H1 (cell line): ENCODE results near the gene PLCL2. TPM values are rescaled to one million over a fixed set of nuclear protein-coding genes. Genes with fewer than 3 reads are reported as not detected.

Source experiments
- CTCF ChIA-PET: fragments of 300-600 bp; sonication (Branson Sonifier 250); formaldehyde crosslinking; loops from one replicate; lab custom pipeline; 2021; ENCODE audit not compliant: partially characterized antibody; lab: Charles Lee
- POLR2A ChIA-PET: fragments of 300-600 bp; sonication (Branson Sonifier 250); formaldehyde crosslinking; loops from one replicate; lab custom pipeline; 2021; ENCODE audit warnings: inconsistent platforms; ENCODE audit not compliant: partially characterized antibody; lab: Charles Lee
- DNase-seq, 2 experiments: peaks; one replicate each; pipeline versions ENCODE4 v3.0.0 to v3.0.0-alpha.2; 2010 to 2022; ENCODE audit warnings: low spot score in 2 of 2, low read depth in 1 of 2, mixed read lengths in 1 of 2
- FAIRE-seq: peaks from 2 replicates; lab custom pipeline; 2011; peaks lifted over from hg19 to GRCh38; lab: Jason Lieb, UNC
- H2AFZ ChIP-seq: 2 replicates; pipeline ENCODE4 v1.8.1; 2012; ENCODE audit warnings: low read length, inconsistent platforms
- H2AK5ac ChIP-seq: 2 replicates; pipeline ENCODE4 v1.6.1; 2013; ENCODE audit warnings: low read depth, low read length
- H2BK120ac ChIP-seq: replicated peaks from 2 replicates; pipeline ENCODE3; 2013; ENCODE audit warnings: low read depth, low read length, inconsistent platforms
- H2BK12ac ChIP-seq: 2 replicates; pipeline ENCODE4 v1.6.1; 2013; ENCODE audit warnings: low read depth, low read length
- H2BK15ac ChIP-seq: 2 replicates; pipeline ENCODE4 v1.6.1; 2013; ENCODE audit warnings: low read length
- H2BK20ac ChIP-seq: 2 replicates; pipeline ENCODE4 v1.6.1; 2013; ENCODE audit warnings: low read length
- H2BK5ac ChIP-seq: 2 replicates; pipeline ENCODE4 v1.6.1; 2013; ENCODE audit warnings: low read depth, low read length
- H3K14ac ChIP-seq: 2 replicates; pipeline ENCODE4 v1.6.1; 2013; ENCODE audit warnings: inconsistent platforms; ENCODE audit not compliant: insufficient read length
- H3K18ac ChIP-seq: 2 replicates; pipeline ENCODE4 v1.6.1; 2013; ENCODE audit warnings: low read length; ENCODE audit errors: extremely low read depth
- H3K23ac ChIP-seq: 2 replicates; pipeline ENCODE4 v1.6.1; 2013; ENCODE audit warnings: inconsistent platforms; ENCODE audit not compliant: insufficient read length
- H3K23me2 ChIP-seq: 2 replicates; pipeline ENCODE4 v1.6.1; 2013; ENCODE audit warnings: low read depth, low read length
- H3K27ac ChIP-seq: 2 replicates; pipeline ENCODE4 v1.6.1; 2011; ENCODE audit warnings: low read depth, low read length, inconsistent platforms
- H3K27me3 ChIP-seq, 4 experiments: replicated peaks in 1 of 4; 1 replicate in 1 of 4; 2 replicates in 3 of 4; pipeline versions ENCODE4 v1.6.1 to v1.8.1; 2011 to 2013; ENCODE audit warnings: low read length in 3 of 4, mild to moderate bottlenecking in 3 of 4, inconsistent platforms in 2 of 4, mixed read lengths in 2 of 4, moderate library complexity in 1 of 4; ENCODE audit not compliant: control insufficient read depth in 3 of 4, insufficient read depth in 3 of 4; ENCODE audit errors: extremely low read depth in 1 of 4
- H3K36me3 ChIP-seq, 4 experiments: 2 replicates each; pipeline versions ENCODE4 v1.6.1 to v1.8.1; 2011 to 2013; ENCODE audit warnings: mild to moderate bottlenecking in 4 of 4, low read length in 3 of 4, moderate library complexity in 2 of 4, control low read depth in 1 of 4, inconsistent platforms in 1 of 4; ENCODE audit not compliant: insufficient read depth in 4 of 4, control insufficient read depth in 2 of 4
- H3K4ac ChIP-seq: replicated peaks from 2 replicates; pipeline ENCODE3; 2013; ENCODE audit warnings: low read length, low read depth, mixed read lengths, inconsistent platforms; ENCODE audit not compliant: insufficient read length
- H3K4me1 ChIP-seq, 4 experiments: replicated peaks in 1 of 4; 1 replicate in 1 of 4; 2 replicates in 3 of 4; pipeline versions ENCODE4 v1.6.1 to v1.8.1; 2011 to 2013; ENCODE audit warnings: low read length in 3 of 4, inconsistent platforms in 2 of 4, mixed read lengths in 1 of 4; ENCODE audit not compliant: insufficient read depth in 4 of 4, control insufficient read depth in 3 of 4
- H3K4me2 ChIP-seq, 2 experiments: 2 replicates each; pipeline versions ENCODE4 v1.6.1 to v1.8.1; 2011 to 2013; ENCODE audit warnings: low read depth in 2 of 2, low read length in 2 of 2, control low read depth in 1 of 2, inconsistent platforms in 1 of 2, mild to moderate bottlenecking in 1 of 2; ENCODE audit not compliant: insufficient read depth in 1 of 2
- H3K4me3 ChIP-seq, 4 experiments: fragments of 200-600, 300-600 bp in 1 of 4; sonication (generic), shearing (Covaris generic), sonication (Bioruptor Twin) in 1 of 4; 2 replicates each; pipeline versions ENCODE4 v1.5.1 to v1.8.1; 2011 to 2016; ENCODE audit warnings: low read length in 4 of 4, low read depth in 3 of 4, control low read depth in 2 of 4, inconsistent platforms in 2 of 4, mild to moderate bottlenecking in 2 of 4, mixed read lengths in 1 of 4, moderate library complexity in 1 of 4; ENCODE audit not compliant: insufficient read depth in 2 of 4; ENCODE audit errors: extremely low read depth in 1 of 4
- H3K56ac ChIP-seq: replicated peaks from 2 replicates; pipeline ENCODE3; 2013; ENCODE audit warnings: low read depth, mild to moderate bottlenecking, mixed read lengths, low read length, inconsistent platforms; ENCODE audit not compliant: insufficient read length
- H3K79me1 ChIP-seq: 2 replicates; pipeline ENCODE4 v1.6.1; 2013; ENCODE audit warnings: low read depth, low read length, control low read depth
- H3K79me2 ChIP-seq, 2 experiments: 2 replicates each; pipeline versions ENCODE4 v1.6.1 to v1.8.1; 2012 to 2013; ENCODE audit warnings: low read length in 2 of 2, mild to moderate bottlenecking in 2 of 2, inconsistent platforms in 1 of 2; ENCODE audit not compliant: insufficient read depth in 2 of 2, control insufficient read depth in 1 of 2
- H3K9ac ChIP-seq, 4 experiments: replicated peaks in 1 of 4; 1 replicate in 1 of 4; 2 replicates in 3 of 4; pipeline versions ENCODE4 v1.6.1 to v1.8.1; 2011 to 2013; ENCODE audit warnings: low read depth in 3 of 4, low read length in 3 of 4, control low read depth in 2 of 4, mild to moderate bottlenecking in 2 of 4, moderate library complexity in 2 of 4, inconsistent platforms in 1 of 4; ENCODE audit errors: extremely low read depth in 1 of 4
- H3K9me3 ChIP-seq, 2 experiments: 2 replicates each; pipeline versions ENCODE4 v1.6.1 to v1.8.1; 2012 to 2013; ENCODE audit warnings: mild to moderate bottlenecking in 2 of 2, moderate library complexity in 2 of 2, control low read depth in 1 of 2, inconsistent platforms in 1 of 2, low read depth in 1 of 2, low read length in 1 of 2, mixed read lengths in 1 of 2; ENCODE audit not compliant: insufficient read depth in 2 of 2
- H4K20me1 ChIP-seq, 2 experiments: replicated peaks in 1 of 2; 2 replicates each; pipeline versions ENCODE3 to v1.8.1; 2011 to 2013; ENCODE audit warnings: inconsistent platforms in 2 of 2, low read length in 2 of 2, mild to moderate bottlenecking in 1 of 2; ENCODE audit not compliant: insufficient read depth in 2 of 2, control insufficient read depth in 1 of 2
- H4K5ac ChIP-seq: 2 replicates; pipeline ENCODE4 v1.6.1; 2013; ENCODE audit warnings: low read length, low read depth, mixed read lengths, inconsistent platforms; ENCODE audit not compliant: insufficient read length
- H4K8ac ChIP-seq: 2 replicates; pipeline ENCODE4 v1.8.0; 2013; ENCODE audit warnings: mild to moderate bottlenecking, moderate library complexity, low read length, inconsistent platforms; ENCODE audit not compliant: insufficient read depth; ENCODE audit errors: extremely low read depth
- H4K91ac ChIP-seq: replicated peaks from 2 replicates; pipeline ENCODE3; 2013; ENCODE audit warnings: low read length, mixed read lengths, inconsistent platforms; ENCODE audit not compliant: insufficient read length
- FOSL1 ChIP-seq: IDR thresholded peaks from 2 replicates; pipeline ENCODE4 v1.6.1; 2011; ENCODE audit warnings: mild to moderate bottlenecking, low read depth, low read length, moderate library complexity; ENCODE audit not compliant: insufficient read depth
- NANOG ChIP-seq: IDR thresholded peaks from 2 replicates; pipeline ENCODE4 v1.6.1; 2011; ENCODE audit warnings: low read length, low read depth, mild to moderate bottlenecking, inconsistent platforms; ENCODE audit not compliant: insufficient read depth, poor library complexity, severe bottlenecking
- RFX5 ChIP-seq: IDR thresholded peaks from 2 replicates; pipeline ENCODE4 v1.6.1; 2011; ENCODE audit warnings: low read depth, low read length, improper control_type of control experiment, borderline replicate concordance
- TAF7 ChIP-seq: optimal IDR thresholded peaks from 2 replicates; pipeline ENCODE3; 2011; ENCODE audit warnings: low read depth, mild to moderate bottlenecking, inconsistent platforms, low read length, moderate library complexity, borderline replicate concordance
- TEAD4 ChIP-seq: IDR thresholded peaks from 2 replicates; pipeline ENCODE4 v1.6.1; 2012; ENCODE audit warnings: low read depth, low read length, inconsistent platforms, mixed read lengths
- WGBS, 2 experiments: shearing (Covaris generic) in 1 of 2; methylation state at CpG; one replicate each; pipeline versions ENCODE4 v1.1.6 to v1.1.7; 2013 to 2015; ENCODE audit warnings: low lambda C conversion rate in 2 of 2, mixed read lengths in 2 of 2, inconsistent platforms in 1 of 2, low coverage in 1 of 2, missing lambda C conversion rate in 1 of 2; ENCODE audit not compliant: insufficient replicate concordance in 2 of 2, insufficient coverage in 1 of 2, insufficient read length in 1 of 2; ENCODE audit errors: extremely low coverage in 1 of 2, missing lambda C conversion rate in 1 of 2; 5-methylcytosine and 5-hydroxymethylcytosine counted together
- polyA plus RNA-seq, 7 experiments: library from polyadenylated mRNA; depleted of rRNA in 3 of 7; stranded (reverse) in 5 of 7; unstranded in 2 of 7; fragments of >200 nt in 5 of 7; fragments of 200-250 nt in 2 of 7; gene quantifications; 1 replicate in 5 of 7; 2 replicates in 1 of 7; 4 replicates in 1 of 7; pipeline versions ENCODE4 v1.2.1 to v1.2.3, GENCODE V29; 2011 to 2013; ENCODE audit warnings: missing spikeins in 2 of 7, mixed read lengths in 2 of 7
- total RNA-seq: library from RNA; stranded (reverse); fragmentation: NEBNext Ultra II Directional; extraction: Animal tissue kit (Norgen Biotek cat#: 25700); gene quantifications from 2 replicates; pipeline ENCODE4 v1.2.1, GENCODE V29; 2021

Gene PLCL2
- total and polyA plus RNA-seq, 2 of the 8 experiments (the other 6 are each of a cell fraction or from before 2014, with no cell fraction given), result 3.5 to 6.8 TPM

- H3K18ac ChIP-seq, result no peak overlapping the region
- TF ChIP-seq NANOG, result no peak
- no peak for TF ChIP-seq TEAD4
- no peak for TF ChIP-seq TAF7
- TF ChIP-seq FOSL1, result no peak
- TF ChIP-seq RFX5, result no peak
- 90% methylated on average over 10 of the region's 10 CpGs; no CpG with 5 or more reads in 1 of the 2 experiments for WGBS, 2 experiments
Observed at GRCh38 chr3:17132286-17133115, 247.7 kb downstream of the PLCL2 start.

More at GRCh38 chr3:17132286-17133115, 247.7 kb downstream of the PLCL2 start:
- no peak overlapping the region; the same call in 1 of the 2 replicates for H2BK15ac ChIP-seq
- H3K4me3 ChIP-seq, result no peak overlapping the region
- H3K56ac ChIP-seq, result no peak overlapping the region
- H3K23ac ChIP-seq, result no peak overlapping the region
- no peak overlapping the region for H4K8ac ChIP-seq
- H3K9me3 ChIP-seq, result peaks cover 0 to 3% of the 10 kb centered on the region in 2 experiments; a peak in 1 of 4 replicates
- H2BK12ac ChIP-seq, result no peak overlapping the region
- H3K27ac ChIP-seq, result no peak overlapping the region
- no peak for DNase-seq
- H3K27me3 ChIP-seq, result no peaks in the 10 kb centered on the region
- no peaks in the 10 kb centered on the region for H3K79me1 ChIP-seq
- no peak overlapping the region for H4K91ac ChIP-seq
- H4K5ac ChIP-seq, result no peak overlapping the region
- H2BK20ac ChIP-seq, result no peak overlapping the region
- ChIA-PET POLR2A (no interaction called here), CTCF (interaction anchor here (0.8 kb wide), 1 partner anchor 577 kb away, joined by 3 read pairs; no protein-coding TSS in a partner anchor)
- no peak overlapping the region for H3K9ac ChIP-seq
- FAIRE-seq, result no peak
- no peaks in the 10 kb centered on the region for H3K4me1 ChIP-seq
- H2AFZ ChIP-seq, result no peak overlapping the region
- no peaks in the 10 kb centered on the region for H4K20me1 ChIP-seq
- H3K4me2 ChIP-seq, result no peak overlapping the region
- H3K36me3 ChIP-seq, result no peaks in the 10 kb centered on the region
- no peak overlapping the region for H2BK5ac ChIP-seq
- no peak overlapping the region for H2AK5ac ChIP-seq
- H3K79me2 ChIP-seq, result no peaks in the 10 kb centered on the region
- no peak overlapping the region for H3K4ac ChIP-seq
- no peak overlapping the region for H2BK120ac ChIP-seq
- H3K23me2 ChIP-seq, result no peaks in the 10 kb centered on the region
- no peak overlapping the region for H3K14ac ChIP-seq
